CD4-positive, alpha-beta T cell treated with Interleukin-17A for 4 hours (primary cell): ENCODE measurements around the gene OPN1SW.

ENCODE experiments used
- DNase-seq: peaks from one replicate; pipeline ENCODE4 v3.0.0-alpha.2; 2020; ENCODE audit warnings: mixed read lengths

OPN1SW gene

DNA sequence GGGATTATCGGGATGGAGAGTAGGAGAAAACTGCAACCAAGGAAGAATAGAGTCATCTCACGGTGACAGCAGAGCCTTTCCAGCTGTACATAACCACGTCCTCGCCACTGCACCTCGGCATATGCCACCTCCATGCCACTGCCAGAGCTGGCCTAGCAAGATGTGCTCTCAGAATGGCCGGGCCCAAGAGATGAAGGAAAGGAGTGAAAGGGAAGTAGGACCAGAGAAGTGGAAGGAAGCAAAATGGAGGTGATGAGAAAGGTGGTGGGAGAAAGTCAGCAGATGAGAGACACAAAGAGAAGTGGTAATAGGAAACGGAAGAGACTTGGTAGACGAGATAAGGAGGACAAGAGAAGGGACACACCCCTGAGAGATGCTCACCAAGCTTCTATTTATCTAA is 44.4 kb downstream of the OPN1SW start:
- no peak for DNase-seq

DNA sequence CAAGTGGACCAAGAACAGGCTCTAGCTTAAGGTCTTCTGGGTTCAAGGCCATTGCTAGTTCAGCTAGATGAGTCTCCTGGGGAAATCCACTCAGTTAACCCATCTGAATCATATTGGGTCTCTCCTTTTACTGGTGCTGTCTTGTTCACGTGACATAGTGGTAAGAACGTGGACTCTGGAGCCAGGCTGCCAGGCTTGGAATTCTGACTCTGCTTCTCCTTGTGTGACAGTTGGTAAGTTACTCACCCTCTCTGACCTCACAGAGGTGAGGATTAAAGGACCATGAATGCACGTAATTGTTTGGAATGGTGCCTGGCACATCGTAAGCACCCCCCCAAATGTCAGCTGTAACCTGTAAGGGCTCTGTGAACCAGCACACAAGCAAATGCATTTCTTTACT is 46.1 kb downstream of the OPN1SW start:
- DNase-seq, result no peak

DNA sequence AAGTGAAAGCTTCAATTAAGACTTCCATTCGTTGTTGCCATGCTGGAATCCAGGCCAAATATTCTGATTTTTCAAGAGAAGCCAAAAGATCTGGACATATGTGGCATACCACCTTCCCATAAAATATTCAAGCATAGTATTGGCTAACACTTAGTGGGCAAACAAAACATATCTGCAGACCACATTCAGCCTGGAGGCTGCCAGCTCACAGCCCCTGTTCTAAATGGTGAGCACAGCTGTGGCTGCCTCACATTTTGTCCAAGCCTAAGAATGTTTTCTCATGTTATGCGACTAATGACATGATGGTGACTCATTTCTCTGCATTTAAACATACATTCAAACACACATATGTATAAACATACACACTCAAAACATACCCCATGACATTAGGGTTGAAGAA is 47.0 kb downstream of the OPN1SW start:
- no peak for DNase-seq

DNA sequence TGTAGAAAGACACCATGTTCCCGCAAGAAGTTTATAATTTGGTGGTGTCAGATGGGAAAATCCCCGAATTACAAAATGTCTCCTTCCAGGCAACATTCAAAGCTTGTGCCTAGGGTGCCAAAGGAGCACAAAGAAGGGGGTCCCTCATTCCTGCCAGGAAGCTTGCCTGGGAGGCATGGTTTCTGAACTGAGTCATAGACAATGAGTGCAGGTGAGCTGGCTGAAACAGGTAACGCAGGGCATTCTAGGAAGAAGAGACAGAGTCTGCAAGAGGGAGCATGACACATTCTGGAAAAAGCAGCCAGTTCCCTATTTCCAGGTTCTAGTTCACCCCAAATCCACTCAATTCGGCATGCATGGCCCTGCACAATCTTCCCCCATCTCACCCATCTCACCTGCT is 48.4 kb downstream of the OPN1SW start:
- no peak for DNase-seq

DNA sequence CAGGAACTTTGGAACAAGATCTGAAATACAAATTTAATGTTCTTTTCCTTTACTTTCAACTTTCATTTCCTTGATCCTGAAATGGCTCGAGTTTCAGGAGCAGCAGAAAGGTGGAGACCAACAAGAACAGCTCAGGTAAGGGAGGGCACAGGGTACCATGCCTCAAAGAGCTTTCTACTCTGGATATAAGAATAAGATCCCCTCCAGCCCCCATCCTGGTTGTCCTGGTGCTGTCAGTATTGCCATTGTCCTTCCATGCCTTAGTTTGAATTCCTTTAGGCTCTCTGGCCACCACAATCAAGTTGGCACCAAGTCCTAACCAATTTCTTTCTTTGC is 48.9 kb downstream of the OPN1SW start:
- DNase-seq, result no peak

DNA sequence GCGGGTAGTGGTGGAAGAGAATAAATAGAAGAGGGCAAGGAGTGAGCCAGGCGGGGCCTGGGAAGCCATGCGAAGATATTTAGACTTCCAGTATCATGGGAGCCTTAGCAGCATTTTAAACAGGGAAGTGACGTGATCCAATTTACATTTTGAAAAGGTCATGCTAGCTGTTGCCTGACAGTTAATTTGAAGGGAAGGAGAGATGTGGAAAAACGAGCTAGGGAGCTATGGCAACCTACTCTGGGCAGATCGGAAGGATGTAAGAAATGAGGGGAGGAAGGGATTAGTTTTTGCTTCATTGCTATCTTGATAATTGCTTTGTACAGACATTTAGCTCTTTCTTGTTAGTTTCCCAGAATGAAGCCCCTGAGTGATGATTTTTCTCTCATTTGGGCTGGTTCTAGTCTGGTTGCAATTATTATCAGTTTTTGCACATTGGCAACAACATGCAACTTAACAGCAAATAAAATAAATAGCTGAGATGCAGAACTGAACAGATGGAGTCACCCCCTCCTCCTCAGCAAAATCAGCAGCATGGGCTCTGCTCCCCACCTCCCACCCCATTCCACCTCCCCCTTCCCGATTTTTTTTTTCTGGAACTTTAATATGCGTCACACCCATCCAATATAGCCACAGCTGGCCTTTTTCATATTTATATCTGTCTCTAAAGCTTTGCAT is 49.4 kb downstream of the OPN1SW start:
- no peak for DNase-seq

DNA sequence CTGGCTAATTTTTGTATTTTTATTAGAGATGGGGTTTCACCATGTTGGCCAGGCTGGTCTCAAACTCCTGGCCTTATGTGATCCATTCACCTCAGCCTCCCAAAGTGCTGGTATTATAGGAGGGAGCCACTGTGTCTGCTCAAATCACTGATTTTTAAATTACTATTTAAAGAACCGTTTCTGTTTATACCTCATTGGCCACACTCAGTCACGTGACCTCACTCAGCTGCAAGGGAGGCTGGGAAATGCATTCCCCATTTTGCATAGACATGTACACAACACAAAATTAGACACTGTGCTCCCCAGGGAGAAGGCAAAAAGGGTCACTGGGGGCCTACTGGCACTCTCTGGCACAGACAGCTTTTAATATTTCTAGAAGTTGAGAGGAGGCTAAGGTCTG is 50.1 kb downstream of the OPN1SW start:
- no peak for DNase-seq

DNA sequence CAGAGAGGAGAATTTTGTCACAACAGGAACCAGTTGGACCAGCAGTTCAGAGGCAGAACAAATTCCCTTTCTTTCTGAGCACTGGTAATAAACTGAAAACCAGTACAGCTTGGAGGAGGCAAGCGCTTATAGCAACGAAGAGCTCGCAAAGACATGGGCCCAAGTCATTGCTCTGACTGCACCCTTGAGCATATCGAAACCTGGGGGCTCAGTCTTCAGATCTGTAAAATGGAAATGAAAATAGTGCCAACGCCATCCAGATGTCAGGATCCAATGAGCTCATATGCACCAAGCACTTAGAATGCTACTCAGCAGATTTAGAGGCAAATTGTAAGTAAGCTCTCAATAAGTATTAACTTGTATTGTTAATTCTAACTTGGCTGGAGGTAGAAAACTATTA is 50.9 kb downstream of the OPN1SW start:
- DNase-seq, result no peak
